Neuronal stem cell (in vitro differentiated cells): ENCODE results near the gene LHX2.
A peak's percentile ranks its signal among the peaks of the same experiment; 100 is the strongest.

Source experiments
- DNase-seq: peaks from one replicate; pipeline ENCODE4 v3.0.0-alpha.2; 2013; ENCODE audit warnings: low spot score
- H2AFZ ChIP-seq: one replicate; pipeline ENCODE4 v1.6.1; 2013; ENCODE audit warnings: mild to moderate bottlenecking, low read length, inconsistent platforms
- H2AK5ac ChIP-seq: 2 replicates; pipeline ENCODE4 v1.6.1; 2013; ENCODE audit warnings: low read depth, mild to moderate bottlenecking, inconsistent platforms, low read length, moderate library complexity, mixed read lengths
- H2BK120ac ChIP-seq: 2 replicates; pipeline ENCODE4 v1.6.1; 2013; ENCODE audit warnings: low read depth, mild to moderate bottlenecking, inconsistent platforms, low read length, moderate library complexity, mixed read lengths
- H2BK12ac ChIP-seq: one replicate; pipeline ENCODE4 v1.6.1; 2013; ENCODE audit warnings: low read length, inconsistent platforms
- H2BK15ac ChIP-seq: 2 replicates; pipeline ENCODE4 v1.6.1; 2013; ENCODE audit warnings: mild to moderate bottlenecking, low read length, inconsistent platforms, mixed read lengths
- H2BK5ac ChIP-seq: one replicate; pipeline ENCODE4 v1.6.1; 2013; ENCODE audit warnings: inconsistent platforms, mild to moderate bottlenecking, low read length, moderate library complexity
- H3K14ac ChIP-seq: one replicate; pipeline ENCODE4 v1.6.1; 2013; ENCODE audit warnings: low read length, inconsistent platforms
- H3K18ac ChIP-seq: 2 replicates; pipeline ENCODE4 v1.6.1; 2013; ENCODE audit warnings: low read length, inconsistent platforms
- H3K23ac ChIP-seq: 2 replicates; pipeline ENCODE4 v1.6.1; 2013; ENCODE audit warnings: low read depth, mild to moderate bottlenecking, mixed read lengths, low read length, inconsistent platforms; ENCODE audit not compliant: poor library complexity
- H3K27ac ChIP-seq: replicated peaks from 3 replicates; pipeline ENCODE4 v1.5.1; 2013; ENCODE audit warnings: low read length, inconsistent platforms
- H3K27me3 ChIP-seq, 3 experiments: 2 replicates each; pipeline ENCODE4 v1.6.1; 2013; ENCODE audit warnings: low read length in 3 of 3, mild to moderate bottlenecking in 2 of 3, inconsistent platforms in 1 of 3, low read depth in 1 of 3, mixed read lengths in 1 of 3, moderate library complexity in 1 of 3; ENCODE audit not compliant: control insufficient read depth in 3 of 3, insufficient read depth in 3 of 3
- H3K36me3 ChIP-seq, 2 donors: replicated peaks in 1 of 2; 2 replicates each; pipeline ENCODE4 v1.6.1; 2013; ENCODE audit warnings: low read length in 2 of 2; ENCODE audit not compliant: control insufficient read depth in 2 of 2, insufficient read depth in 2 of 2
- H3K4ac ChIP-seq: 2 replicates; pipeline ENCODE4 v1.6.1; 2013; ENCODE audit warnings: inconsistent platforms, mild to moderate bottlenecking, low read length, moderate library complexity
- H3K4me1 ChIP-seq, 2 donors: 1 replicate in 1 of 2; 2 replicates in 1 of 2; pipeline ENCODE4 v1.6.1; 2013; ENCODE audit warnings: low read length in 2 of 2, low read depth in 1 of 2; ENCODE audit not compliant: control insufficient read depth in 2 of 2, insufficient read depth in 1 of 2
- H3K4me2 ChIP-seq: one replicate; pipeline ENCODE4 v1.6.1; 2013; ENCODE audit warnings: mild to moderate bottlenecking, low read length, inconsistent platforms; ENCODE audit not compliant: insufficient read depth, poor library complexity, severe bottlenecking
- H3K4me3 ChIP-seq, 2 donors: 2 replicates each; pipeline ENCODE4 v1.5.1; 2013; ENCODE audit warnings: low read length in 2 of 2, mild to moderate bottlenecking in 2 of 2, inconsistent platforms in 1 of 2, moderate library complexity in 1 of 2
- H3K79me1 ChIP-seq: one replicate; pipeline ENCODE4 v1.6.1; 2013; ENCODE audit warnings: low read depth, mild to moderate bottlenecking, inconsistent platforms, low read length, moderate library complexity
- H3K9ac ChIP-seq: one replicate; pipeline ENCODE4 v1.6.1; 2013; ENCODE audit warnings: mild to moderate bottlenecking, low read depth, low read length, inconsistent platforms; ENCODE audit not compliant: poor library complexity
- H3K9me3 ChIP-seq, 2 donors: replicated peaks in 1 of 2; 2 replicates each; pipeline versions ENCODE3 to v1.6.1; 2013; ENCODE audit warnings: low read length in 2 of 2, mild to moderate bottlenecking in 2 of 2, inconsistent platforms in 1 of 2, low read depth in 1 of 2, mixed read lengths in 1 of 2, moderate library complexity in 1 of 2; ENCODE audit not compliant: control insufficient read depth in 2 of 2, insufficient read depth in 1 of 2
- H4K8ac ChIP-seq: one replicate; pipeline ENCODE4 v1.6.1; 2013; ENCODE audit warnings: low read depth, mild to moderate bottlenecking, inconsistent platforms, low read length, moderate library complexity
- H4K91ac ChIP-seq: one replicate; pipeline ENCODE4 v1.6.1; 2013; ENCODE audit warnings: low read length, low read depth, mild to moderate bottlenecking, inconsistent platforms; ENCODE audit not compliant: poor library complexity
- WGBS, 2 donors: extraction: QIAGEN DNeasy Blood & Tissue Kit; methylation state at CpG; one replicate each; pipeline ENCODE4 v1.1.7; 2013; ENCODE audit warnings: missing lambda C conversion rate in 2 of 2, mixed read lengths in 1 of 2; ENCODE audit not compliant: insufficient read length in 2 of 2, insufficient replicate concordance in 1 of 2; ENCODE audit errors: extremely low coverage in 2 of 2; 5-methylcytosine and 5-hydroxymethylcytosine counted together

LHX2 gene

DNA sequence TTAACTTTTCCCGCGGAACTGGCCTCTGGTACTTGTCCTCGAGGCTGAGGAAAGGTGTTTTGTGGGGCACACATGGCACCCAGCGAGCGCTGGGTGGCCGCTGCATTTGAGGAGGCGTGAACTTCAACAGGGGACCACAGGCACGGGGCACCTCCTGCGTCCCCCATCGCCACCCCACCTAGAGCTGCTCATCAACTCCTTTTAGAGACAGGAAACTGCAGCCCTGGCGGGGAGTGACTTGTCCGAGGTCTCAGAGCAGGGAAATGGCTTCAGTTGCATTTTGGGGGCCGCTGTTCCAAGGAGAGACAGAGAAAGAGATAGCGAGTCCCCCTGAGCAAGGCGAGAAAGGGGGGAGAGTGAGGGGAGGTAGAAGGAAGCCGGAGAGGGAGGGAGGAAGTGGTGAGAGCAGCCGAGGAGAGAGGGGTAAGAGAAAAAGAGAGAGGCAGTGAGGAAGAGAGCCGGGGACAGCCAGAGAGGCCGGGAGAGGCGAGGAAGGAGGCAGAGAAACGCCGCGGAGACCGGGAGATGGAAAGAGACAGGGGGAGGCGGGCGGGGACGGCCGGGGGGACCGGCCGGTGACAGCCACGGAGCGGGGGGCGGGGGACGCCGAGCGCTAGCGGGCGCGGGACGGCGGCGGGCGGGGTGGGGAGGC, 12.5 kb upstream of the LHX2 start:
- Histone ChIP-seq H2BK12ac (no peak overlapping the region), H2AFZ (peak overlapping the region; percentile 74), H3K9me3 (no peaks in the 10 kb centered on the region), H4K91ac (no peak overlapping the region), H3K79me1 (peaks cover 2% of the 10 kb centered on the region), H3K27ac (peak overlapping the region; percentile 46), H2BK5ac (peak overlapping the region; percentile 45), H3K14ac (no peak overlapping the region), H3K18ac (peak overlapping the region; percentile 97), H3K36me3 (no peaks in the 10 kb centered on the region), H3K4me2 (peak overlapping the region; percentile 78), H2AK5ac (peak overlapping the region; percentile 70), H3K9ac (peak overlapping the region; percentile 75), H3K4me3 (peak overlapping the region; percentile 27 to 80), H3K27me3 (peaks cover 0 to 92% (median 9%) of the 10 kb centered on the region in 3 experiments), H3K23ac (peak overlapping the region; percentile 11), H4K8ac (no peak overlapping the region), H3K4me1 (peaks cover 5 to 38% of the 10 kb centered on the region in 2 donors), H3K4ac (no peak overlapping the region), H2BK120ac (peak overlapping the region; percentile 56), H2BK15ac (peak overlapping the region; percentile 51)
- peak; percentile 29 for DNase-seq
- no CpG with 5 or more reads among the region's 43 CpGs for WGBS, 2 donors

DNA sequence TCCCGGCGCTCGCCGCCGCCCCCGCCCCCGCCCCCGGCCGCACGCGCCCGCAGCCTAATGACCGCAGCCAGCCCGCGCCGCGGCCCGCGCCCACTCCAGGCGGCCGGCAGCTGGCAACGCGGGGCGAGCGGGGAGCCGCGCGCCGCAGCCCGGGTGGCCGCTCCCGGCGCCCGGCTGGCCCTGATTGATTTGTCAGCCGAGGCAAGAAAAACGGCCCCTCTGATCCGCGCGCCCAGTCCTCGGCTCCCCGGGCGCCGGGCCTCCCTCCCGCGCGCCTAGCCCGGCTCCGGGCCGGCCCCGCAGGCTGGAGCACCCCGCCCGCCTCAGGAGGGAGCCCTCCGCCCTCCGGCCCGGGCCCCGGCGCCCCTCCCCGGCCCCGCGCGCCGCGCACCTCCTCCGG, 11.9 kb upstream of the LHX2 start:
- Histone ChIP-seq H3K9me3 (no peaks in the 10 kb centered on the region), H2BK120ac (peak overlapping the region; percentile 3), H3K4ac (no peak overlapping the region), H2AK5ac (no peak overlapping the region), H2BK12ac (no peak overlapping the region), H3K4me3 (peak overlapping the region in 1 of 2 donors; percentile 93), H3K9ac (no peak overlapping the region), H2BK15ac (peak overlapping the region; percentile 12), H4K8ac (no peak overlapping the region), H3K27me3 (peaks cover 0 to 92% (median 9%) of the 10 kb centered on the region in 3 experiments), H2BK5ac (no peak overlapping the region), H2AFZ (no peak overlapping the region), H3K79me1 (peaks cover 2% of the 10 kb centered on the region), H3K4me2 (peak overlapping the region; percentile 79), H3K23ac (no peak overlapping the region), H3K4me1 (peaks cover 5 to 42% of the 10 kb centered on the region in 2 donors), H3K27ac (no peak overlapping the region), H4K91ac (no peak overlapping the region), H3K14ac (no peak overlapping the region), H3K18ac (peak overlapping the region; percentile 93), H3K36me3 (no peaks in the 10 kb centered on the region)
- no CpG with 5 or more reads among the region's 64 CpGs for WGBS, 2 donors
- DNase-seq: no peak

GRCh38 chr9:124000161-124000783, 11.3 kb upstream of the LHX2 start:
- H3K27ac ChIP-seq: peak overlapping the region; percentile 93
- no peaks in the 10 kb centered on the region for H3K36me3 ChIP-seq
- peak overlapping the region; percentile 79 for H3K4me2 ChIP-seq
- H2BK120ac ChIP-seq: peak overlapping the region; percentile 2
- H2AK5ac ChIP-seq: peak overlapping the region; percentile 71
- peak overlapping the region; percentile 97 for H3K18ac ChIP-seq
- peak overlapping the region in 1 of 2 donors; percentile 93 for H3K4me3 ChIP-seq
- no peak overlapping the region for H3K4ac ChIP-seq
- peaks cover 0 to 93% (median 9%) of the 10 kb centered on the region in 3 experiments for H3K27me3 ChIP-seq
- H2BK12ac ChIP-seq: peak overlapping the region; percentile 87
- DNase-seq: no peak
- H2BK15ac ChIP-seq: peak overlapping the region; percentile 44
- no peak overlapping the region for H2BK5ac ChIP-seq
- H3K9me3 ChIP-seq: peaks cover 0 to under 1% of the 10 kb centered on the region in 2 donors
- H4K91ac ChIP-seq: no peak overlapping the region
- no peak overlapping the region for H3K14ac ChIP-seq
- H3K4me1 ChIP-seq: peaks cover 5 to 46% of the 10 kb centered on the region in 2 donors
- H3K9ac ChIP-seq: peak overlapping the region; percentile 64
- no peak overlapping the region for H4K8ac ChIP-seq
- peaks cover 2% of the 10 kb centered on the region for H3K79me1 ChIP-seq
- peak overlapping the region; percentile 56 for H3K23ac ChIP-seq
- H2AFZ ChIP-seq: no peak overlapping the region
- WGBS, 2 donors: no CpG with 5 or more reads among the region's 35 CpGs

GRCh38 chr9:124000784-124001457, 10.6 kb upstream of the LHX2 start:
- no peak overlapping the region for H4K8ac ChIP-seq
- H2BK5ac ChIP-seq: no peak overlapping the region
- peak overlapping the region; percentile 11 for H2BK12ac ChIP-seq
- H3K23ac ChIP-seq: no peak overlapping the region
- peak overlapping the region; percentile 93 for H3K27ac ChIP-seq
- H3K36me3 ChIP-seq: no peaks in the 10 kb centered on the region
- H3K79me1 ChIP-seq: peaks cover 2% of the 10 kb centered on the region
- no peak overlapping the region for H3K4ac ChIP-seq
- peaks cover 5 to 51% of the 10 kb centered on the region in 2 donors for H3K4me1 ChIP-seq
- no peak overlapping the region for H3K14ac ChIP-seq
- H3K4me2 ChIP-seq: peak overlapping the region; percentile 79
- peak overlapping the region; percentile 91 for H3K18ac ChIP-seq
- no peak overlapping the region for H2BK15ac ChIP-seq
- H2BK120ac ChIP-seq: no peak overlapping the region
- peaks cover 0 to 4% of the 10 kb centered on the region in 2 donors for H3K9me3 ChIP-seq
- no peak overlapping the region for H4K91ac ChIP-seq
- DNase-seq: peak; percentile 90
- no CpG with 5 or more reads among the region's 15 CpGs for WGBS, 2 donors
- no peak overlapping the region for H2AFZ ChIP-seq
- no peak overlapping the region for H2AK5ac ChIP-seq
- peak overlapping the region; percentile 56 for H3K9ac ChIP-seq
- peaks cover 0 to 93% (median 6%) of the 10 kb centered on the region in 3 experiments for H3K27me3 ChIP-seq
- peak overlapping the region in 1 of 2 donors; percentile 93 for H3K4me3 ChIP-seq
